HG03442 (cell line): ENCODE measurements around the gene PTAFR.

Experiments
- ATAC-seq: cut with Tn5 transposase; IDR thresholded peaks from one replicate; pipeline ENCODE4 v1.9.1; 2021; ENCODE audit warnings: mild to moderate bottlenecking, moderate library complexity; ENCODE audit not compliant: unreplicated experiment

PTAFR gene, protein sequence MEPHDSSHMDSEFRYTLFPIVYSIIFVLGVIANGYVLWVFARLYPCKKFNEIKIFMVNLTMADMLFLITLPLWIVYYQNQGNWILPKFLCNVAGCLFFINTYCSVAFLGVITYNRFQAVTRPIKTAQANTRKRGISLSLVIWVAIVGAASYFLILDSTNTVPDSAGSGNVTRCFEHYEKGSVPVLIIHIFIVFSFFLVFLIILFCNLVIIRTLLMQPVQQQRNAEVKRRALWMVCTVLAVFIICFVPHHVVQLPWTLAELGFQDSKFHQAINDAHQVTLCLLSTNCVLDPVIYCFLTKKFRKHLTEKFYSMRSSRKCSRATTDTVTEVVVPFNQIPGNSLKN

DNA sequence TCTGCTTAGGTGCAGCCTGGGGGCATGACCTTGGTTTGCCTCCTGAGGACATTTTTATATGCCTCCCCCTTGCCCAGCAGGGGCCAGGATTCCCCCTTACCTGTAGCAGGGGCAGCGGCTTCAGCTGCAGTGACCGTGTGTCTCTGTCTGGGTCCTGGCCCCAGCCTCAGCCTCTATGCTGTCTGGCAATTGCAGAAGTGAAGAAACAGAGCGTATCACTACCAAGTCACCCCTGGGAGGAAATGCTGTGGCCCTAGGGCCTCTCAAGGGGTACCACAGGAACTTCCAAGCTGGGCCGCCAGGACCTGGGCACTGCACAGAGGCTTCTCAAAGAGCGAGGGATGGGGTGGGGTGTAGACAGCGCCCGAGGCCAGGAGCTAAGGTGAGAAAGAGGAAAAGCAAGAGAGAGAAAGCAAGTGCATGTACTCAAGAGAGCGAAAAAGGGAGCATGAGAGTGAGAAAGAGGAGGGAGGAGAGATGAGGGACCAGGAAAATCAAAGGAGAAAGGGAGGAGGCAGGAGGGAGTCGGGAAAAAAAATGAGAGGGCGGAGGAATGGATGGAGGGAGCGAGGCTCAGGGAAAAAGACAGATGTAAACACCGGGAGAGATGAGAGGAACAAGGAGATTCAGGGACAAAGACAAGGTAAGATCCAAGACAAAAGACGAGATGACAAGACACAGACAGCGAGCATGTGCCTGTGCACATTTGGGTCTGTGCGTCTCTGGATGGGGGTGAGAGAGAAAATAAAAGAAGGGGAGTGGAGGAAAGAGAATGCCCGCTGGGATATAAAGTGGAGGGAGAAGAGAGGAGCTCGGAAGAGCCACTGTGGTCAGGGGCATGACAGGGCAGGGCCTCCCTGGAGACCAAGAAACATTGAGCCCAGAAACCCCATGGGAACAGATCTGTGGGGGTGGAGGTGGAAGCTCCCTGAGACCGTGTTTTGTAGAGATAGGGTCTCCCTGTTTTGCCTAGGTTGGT is at the start of gene PTAFR:
PTAFR (minus strand) TSS at position 199 of the 979 bp plus-strand sequence. CDS start 25,669 bp downstream, outside the sequence.
- ATAC-seq: no peak

DNA sequence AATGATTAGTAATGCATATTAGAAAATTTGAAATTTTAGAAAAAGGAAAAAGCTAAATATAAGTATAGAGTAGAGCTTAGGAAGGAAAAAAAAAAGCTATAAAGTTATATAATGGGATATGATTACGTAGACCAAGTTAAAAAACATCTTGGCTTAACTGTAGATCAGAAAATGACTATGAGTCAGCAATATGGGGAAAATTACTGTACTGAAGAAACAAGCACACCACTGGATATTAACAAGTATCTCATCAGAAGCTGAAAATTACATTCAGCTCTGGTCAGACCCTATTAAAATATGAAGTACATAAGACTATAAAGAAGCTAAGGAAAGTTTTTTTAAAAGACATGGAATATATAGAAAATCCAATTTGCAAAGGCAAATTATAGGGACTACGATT is 36.8 kb upstream of the PTAFR start:
- no peak for ATAC-seq

DNA sequence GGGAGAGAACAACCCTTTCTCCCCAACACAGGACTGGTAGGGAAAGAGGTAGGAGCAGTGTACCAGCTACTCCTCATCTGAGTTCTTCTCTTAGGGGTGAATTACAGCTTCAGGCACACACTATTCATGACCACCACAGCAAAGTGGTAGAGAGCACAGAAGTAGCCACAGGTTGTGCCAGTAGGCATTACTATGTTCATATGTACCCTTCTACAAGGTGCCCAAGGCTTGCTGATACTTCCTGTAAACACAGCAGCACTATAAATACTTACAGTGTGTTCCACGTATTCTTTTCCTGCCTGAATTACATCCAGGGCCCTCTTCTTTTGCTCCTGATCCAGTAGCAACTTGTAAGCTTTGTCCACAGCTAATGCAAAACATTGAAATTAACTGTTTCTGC is 33.2 kb upstream of the PTAFR start:
- ATAC-seq: no peak

DNA sequence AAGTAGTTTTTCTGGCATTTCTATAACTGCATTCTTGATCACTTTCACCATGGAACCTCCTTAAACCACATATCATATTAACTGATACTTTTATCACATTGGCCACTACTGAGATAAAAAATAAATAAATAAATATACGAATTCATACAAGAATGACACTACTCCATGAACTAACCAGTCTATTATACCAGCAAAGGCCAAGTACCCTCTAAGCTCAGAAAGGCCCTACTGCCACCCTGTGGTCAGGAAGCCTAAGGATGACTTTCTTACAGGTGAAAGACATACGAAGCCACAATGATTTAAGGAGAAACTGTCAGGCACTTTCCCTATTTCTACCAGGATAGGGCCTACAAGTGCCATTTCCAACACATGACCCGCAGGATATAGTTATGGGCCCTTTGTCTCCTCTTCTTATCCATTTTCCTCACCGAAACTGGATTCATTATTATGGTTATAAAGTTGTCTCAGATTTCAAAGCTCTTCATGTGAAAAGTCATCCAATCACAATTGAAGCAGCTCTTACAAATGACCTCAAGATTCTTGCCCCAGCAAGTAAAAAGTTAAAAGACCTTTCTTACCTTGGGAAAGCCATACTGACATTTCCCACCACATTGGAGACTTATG is 32.4 kb upstream of the PTAFR start:
- ATAC-seq: no peak

DNA sequence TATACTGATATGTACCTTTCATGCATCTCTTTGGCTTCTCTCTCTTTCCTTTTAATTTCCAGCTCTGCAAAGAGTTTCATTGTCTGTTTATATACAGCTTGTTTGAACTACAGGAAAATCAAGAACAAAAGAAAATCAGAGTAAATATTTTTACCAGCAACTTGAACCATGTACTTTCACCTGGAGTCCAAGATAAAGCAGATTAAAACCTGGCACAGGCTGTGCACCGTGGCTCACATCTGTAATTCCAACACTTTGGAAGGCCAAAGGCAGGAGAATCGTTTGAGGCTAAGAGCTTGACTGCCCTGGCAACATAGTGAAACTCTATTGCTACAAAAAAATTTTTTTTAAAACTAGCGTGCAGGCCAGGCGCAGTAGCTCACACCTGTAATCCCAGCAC is 28.8 kb upstream of the PTAFR start:
- no peak for ATAC-seq

DNA sequence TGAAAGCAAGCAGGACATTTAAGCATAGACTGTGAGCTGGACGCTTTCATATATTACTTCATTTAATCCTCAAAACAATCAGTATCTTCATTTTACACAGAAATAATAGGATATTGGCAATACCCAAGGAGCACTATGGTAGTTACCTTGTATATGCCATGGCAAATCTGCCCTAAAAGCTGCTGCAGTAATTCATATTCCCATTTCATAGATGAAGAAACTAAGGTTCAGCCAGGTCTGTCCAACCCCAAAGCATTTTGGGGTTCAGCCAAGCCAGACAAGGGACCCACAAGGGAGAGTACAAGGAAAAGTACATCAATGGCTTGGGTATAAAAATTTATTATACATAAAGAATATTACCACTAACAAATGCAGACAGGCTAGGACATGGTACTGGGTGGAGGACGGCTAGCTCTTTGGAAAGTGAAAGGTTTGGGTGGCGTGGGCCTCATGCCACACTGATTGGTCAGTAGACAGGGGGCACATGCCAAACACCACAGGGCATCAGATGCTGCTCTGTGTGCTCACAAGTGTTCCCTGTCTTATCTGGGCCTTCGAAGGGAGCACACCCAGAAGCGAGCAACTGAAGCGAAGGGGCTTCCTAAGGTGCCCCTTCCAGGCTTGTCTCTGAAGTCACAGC is 23.9 kb upstream of the PTAFR start:
- no peak for ATAC-seq

DNA sequence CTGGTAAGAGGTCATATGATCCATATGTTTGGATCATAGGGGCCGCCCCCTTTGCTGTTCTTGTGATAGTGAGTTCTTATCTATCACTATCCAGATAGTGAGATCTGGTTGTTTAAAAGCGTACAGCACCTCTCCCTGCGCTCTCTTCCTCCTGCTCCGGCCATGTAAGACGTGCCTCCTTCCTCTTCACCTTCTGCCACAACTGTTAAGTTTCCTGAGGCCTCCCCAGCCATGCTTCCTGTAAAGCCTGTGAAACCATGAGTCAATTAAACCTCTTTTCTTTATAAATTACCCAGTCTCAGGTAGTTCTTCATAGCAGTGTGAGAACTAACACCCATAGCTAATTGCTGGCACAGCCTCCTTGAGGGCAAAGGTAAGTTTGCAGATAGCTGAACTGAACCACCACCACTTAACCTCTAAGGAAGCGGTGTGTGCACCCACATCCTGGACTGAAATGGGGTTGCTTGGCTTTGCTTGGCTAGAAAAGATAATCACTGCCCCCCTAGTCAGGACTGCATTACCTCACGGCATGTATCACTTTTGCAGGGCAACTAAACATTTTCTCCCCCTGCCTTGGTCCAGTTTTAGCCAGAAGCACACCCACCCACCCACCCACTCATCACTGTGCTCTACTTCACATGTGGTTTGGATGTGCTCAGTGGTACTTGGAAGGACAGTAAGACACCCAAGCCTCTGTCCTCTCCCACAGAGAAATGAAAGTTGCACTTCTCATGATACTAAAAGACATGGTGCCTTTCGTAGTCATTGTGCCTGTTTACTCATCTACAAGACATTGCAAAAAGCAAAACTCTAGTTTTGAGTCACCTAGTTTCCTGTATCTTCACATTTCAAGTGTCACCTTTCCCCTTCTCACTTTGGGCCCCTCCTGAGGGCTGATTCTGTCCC is 23.1 kb upstream of the PTAFR start:
- ATAC-seq: peak; percentile 72

DNA sequence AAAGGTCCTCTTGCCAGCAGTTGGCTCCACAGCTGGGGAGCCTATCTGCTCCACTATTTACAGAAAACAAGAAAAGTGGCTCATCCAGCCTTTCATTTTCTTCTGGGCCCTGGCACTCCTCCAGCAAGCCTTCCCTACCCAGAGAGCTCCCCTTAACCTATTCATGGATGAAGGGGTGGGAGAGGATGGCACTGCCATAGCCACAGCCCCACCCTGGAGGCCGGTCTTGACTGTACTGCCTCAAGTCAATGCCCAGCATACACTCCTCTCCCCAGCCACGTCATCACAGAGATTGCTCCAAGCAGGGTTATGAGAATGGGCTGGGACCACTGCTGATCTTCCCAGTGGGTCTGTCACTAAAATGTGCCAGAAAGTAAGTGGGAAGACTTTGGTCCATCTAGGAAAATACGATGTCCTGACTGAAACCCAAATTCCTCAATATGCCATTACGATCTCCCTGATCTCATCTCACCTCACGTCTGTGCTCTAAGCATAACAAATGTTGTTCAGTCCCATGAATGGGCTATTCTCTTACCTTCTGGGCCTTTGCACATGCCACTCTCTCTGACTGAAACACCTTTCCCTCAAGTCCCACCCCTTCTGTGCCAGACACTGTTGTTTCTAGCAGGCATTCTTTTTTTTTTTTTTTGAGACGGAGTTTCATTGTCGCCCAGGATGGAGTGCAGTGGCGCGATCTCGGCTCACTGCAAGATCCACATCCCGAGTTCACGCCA is 21.4 kb upstream of the PTAFR start:
- ATAC-seq: no peak

DNA sequence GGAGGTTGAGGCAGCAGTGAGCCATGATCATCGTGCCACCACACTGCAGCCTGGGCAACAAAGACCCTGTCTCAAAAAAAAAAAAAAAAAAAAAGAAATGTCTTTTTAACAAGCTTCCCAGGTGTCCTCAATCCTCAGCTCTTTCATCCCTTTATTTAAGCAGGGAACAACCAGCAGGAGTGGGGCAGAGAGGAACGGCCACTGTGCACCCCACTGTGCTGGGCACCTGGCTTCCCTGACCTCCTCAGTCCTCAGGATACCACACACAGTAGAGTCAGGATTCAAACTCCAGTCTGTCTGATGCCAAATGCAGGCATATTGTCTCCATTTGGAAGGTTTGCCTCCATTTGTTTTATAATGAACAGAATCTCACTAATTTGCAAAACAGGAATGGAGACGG is 19.8 kb upstream of the PTAFR start:
- no peak for ATAC-seq

DNA sequence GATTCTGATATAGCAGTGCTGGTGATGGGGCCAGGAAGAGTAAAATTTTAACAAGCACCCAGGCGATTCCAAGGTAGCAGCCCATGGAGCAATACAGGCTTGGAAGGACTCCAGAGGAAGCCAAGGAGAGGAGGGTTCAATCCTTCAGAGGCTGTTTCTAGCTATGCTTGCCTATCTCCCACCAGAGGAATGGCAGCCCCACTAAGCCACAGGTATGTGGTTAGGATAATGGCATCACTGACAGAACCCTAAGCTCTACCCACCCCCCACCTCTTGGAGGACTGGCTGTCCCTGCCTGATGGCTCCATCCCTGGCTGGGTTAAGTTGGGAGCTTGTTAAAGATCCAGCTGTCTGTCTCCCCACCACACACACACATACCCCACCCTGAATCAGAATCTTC is 19.3 kb upstream of the PTAFR start:
- no peak for ATAC-seq

DNA sequence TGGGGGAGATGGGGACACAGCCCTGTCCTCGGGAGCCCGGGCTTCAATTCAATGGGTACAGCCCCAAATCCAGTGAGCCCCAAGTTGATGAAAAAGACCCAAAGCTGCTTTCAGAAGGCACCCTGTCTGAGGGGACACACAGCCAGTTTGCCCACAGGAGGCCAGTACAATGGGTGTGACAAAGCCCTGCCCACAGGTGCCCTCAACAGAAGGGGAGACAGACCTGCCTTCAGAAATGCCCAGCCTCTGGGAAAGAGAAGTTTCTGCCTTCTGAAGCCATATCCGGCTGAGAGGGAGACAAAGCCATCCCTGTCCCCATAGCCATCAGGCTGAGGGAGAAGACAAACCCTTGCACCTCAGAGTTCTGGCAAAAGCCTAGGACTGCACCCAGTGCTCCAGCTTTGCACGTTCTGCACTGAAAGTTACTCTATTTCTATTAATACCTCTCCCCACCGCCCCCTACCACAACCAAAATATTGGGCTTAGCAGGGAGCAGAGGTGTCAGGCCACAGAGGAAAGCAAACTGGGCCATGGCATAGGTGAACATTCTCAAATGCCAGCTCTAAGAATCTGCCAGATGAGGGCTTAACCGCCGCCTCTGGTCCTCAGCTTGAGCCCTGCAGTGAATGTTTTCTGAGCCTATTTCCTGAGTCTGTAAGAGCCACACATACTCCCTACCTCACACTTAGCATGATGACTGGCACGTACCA is 18.0 kb upstream of the PTAFR start:
- no peak for ATAC-seq

DNA sequence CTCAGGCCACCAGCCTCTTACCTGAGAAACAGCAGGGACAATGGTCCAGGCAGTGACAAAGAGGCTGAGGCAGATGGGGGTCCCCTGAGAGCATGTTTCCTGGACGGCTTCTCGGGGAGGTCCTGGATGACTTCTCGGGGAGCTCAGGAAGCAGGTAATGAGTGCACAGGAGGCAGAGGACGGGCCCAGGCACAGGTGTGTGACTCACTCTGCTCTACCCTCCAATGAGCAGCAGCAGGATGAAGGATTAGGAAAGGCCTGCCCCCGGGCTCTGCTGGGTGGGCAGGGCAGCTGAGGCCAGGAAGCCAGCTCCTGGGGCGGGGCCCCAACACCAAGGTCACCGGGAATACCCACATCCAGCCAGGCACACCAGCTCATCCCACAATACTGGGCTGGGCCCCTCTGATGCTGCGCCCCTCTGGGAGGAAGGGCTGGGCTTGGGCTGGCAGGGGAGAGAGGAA is 17.2 kb upstream of the PTAFR start:
- no peak for ATAC-seq

DNA sequence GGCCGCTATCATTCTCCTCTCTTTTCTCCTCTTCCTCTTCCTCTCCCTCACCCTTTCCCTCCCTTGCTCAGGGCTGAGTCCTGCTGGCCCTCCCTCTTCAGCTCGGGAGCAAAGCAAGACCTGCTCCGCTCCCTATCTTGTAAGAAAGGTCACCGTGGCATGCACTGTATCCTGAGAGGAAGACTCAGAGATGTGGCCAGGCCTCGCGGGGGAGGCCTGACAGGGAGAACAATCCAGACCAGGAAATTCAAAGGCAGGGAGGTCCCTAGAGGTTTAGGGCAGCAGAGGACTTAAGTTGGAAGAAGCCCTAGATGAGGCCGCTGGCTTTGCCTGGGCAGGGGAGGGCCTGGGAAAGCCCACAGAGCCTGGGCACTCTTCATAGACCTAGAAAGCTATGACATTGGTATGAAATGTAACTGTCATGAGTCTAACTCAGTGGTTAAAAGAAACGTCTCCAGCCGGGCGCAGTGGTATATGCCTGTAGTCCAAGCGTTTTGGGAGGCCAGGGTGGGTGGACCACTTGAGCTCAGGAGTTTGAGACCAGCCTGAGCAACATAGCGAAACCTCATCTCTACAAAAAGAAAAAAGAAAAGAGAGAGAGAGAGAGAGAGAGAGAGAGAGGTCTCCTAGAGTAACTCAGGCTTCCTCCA is 14.6 kb upstream of the PTAFR start:
- ATAC-seq: no peak

DNA sequence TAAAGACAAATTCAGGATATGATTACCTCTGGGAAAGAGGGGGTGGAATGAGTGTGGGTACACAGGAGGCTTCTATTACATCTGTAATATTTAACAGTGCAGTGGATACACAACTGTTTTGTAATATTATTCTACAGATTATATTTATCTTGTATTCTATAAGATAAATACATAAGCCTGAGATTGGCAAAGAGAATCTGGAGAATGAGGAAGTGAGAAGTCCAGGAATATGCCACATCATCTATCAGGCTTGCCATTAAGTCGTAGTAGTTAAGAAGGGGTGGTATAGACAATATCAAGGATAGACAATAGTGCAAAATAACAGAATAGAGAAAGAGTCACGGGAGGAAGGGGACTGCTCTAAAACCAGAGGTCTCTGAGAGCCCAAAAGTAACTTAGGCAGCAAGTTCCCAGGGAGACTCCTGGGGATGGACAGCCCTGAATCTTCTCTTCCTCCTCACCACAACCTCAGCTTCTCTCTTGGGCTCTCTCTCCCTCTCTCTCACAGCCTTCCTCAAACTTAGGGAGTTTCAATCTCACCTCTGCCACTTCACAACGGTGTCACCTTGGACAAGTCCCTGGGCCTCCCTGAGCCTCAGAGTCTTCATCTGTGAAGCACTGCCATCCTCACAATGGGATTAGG is 14.0 kb upstream of the PTAFR start:
- no peak for ATAC-seq

DNA sequence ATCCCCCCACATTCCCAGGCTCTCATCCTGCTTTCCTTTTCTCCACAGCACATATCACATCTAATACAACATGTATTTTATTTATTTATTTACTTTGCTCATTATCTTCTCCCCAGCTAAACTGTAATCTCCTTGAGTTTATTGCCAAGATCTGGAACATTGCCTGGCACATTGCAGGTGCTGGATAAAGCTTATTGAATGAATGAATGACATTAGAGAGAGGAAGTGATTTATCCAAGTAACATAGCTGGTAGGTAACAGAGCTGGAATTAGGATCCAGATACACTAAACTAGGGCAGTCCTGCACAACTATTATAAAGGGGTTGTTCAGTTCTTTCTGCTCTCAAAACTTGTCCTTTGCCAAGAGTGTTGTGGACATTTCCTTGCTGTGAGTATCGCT is 8.6 kb upstream of the PTAFR start:
- no peak for ATAC-seq

DNA sequence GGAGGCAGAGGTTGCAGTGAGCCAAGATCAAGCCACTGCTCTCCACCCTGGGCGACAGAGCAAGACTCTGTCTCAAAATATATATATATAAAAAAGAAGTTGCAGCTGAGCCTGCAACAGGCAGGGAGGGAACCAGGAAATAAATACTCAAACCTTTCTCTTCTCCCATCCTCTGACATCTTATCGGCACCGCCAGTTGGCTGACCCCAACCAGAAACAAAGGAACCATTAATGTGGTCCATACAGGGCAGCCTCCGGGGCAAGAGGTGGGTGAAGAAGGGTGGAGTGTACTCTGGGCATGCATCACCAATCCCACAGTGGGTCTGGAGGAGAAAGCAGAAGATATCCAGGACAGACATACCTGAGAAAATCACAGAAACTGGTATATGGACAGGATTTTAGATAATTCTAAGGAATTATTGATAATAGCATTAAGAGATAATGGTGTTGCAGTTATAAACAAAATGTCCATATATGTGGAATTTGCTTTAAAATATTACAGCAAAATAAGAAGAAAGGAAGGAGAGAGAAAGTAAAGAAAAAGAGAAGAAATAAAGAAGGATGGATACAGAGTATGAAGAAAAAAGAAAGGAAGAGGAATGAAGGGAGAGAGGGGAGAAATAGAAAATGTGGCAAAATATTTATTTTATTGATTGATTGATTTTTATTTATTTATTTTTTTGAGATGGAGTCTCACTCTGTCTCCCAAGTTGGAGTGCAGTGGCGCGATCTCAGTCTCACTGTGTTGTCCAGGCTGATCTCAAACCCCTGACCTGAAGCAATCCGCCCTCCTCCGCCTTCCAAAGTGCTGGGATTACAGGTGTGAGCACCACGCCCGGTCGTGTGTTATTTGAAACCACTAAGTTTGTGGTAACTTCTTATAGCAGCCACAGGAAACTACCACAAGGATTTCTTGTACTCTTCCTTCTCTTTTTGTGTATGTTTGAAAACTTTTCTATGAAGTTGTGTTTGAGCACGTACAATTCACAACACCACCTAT is 4.1 kb upstream of the PTAFR start:
- no peak for ATAC-seq
